SK-N-SH treated with all-trans-retinoic acid at 6 μM for 48 hours (cell line): Measurements from ENCODE around the gene OR1L6.

ENCODE experiments used
- CREB5 ChIP-seq: fragments of 250-450 bp; sonication (Bioruptor Pico); IDR thresholded peaks from 2 replicates; pipeline ENCODE4 v1.5.1; 2020; ENCODE audit warnings: low read depth, mild to moderate bottlenecking, moderate library complexity
- CSRNP3 ChIP-seq: fragments of 250-450 bp; sonication (Bioruptor Pico); IDR thresholded peaks from 2 replicates; pipeline ENCODE4 v1.5.1; 2021; ENCODE audit warnings: mild to moderate bottlenecking, moderate library complexity
- GLIS3 ChIP-seq: fragments of 250-450 bp; sonication (Bioruptor Pico); IDR thresholded peaks from 2 replicates; pipeline ENCODE4 v1.5.0; 2020; ENCODE audit warnings: mild to moderate bottlenecking, moderate library complexity
- ISL1 ChIP-seq: fragments of 250-450 bp; sonication (Bioruptor Pico); IDR thresholded peaks from 2 replicates; pipeline ENCODE4 v2.1.2; 2022; ENCODE audit warnings: mild to moderate bottlenecking, moderate library complexity
- PATZ1 ChIP-seq: fragments of 250-450 bp; sonication (Bioruptor Pico); IDR thresholded peaks from 2 replicates; pipeline ENCODE4 v1.8.0; 2020; ENCODE audit warnings: mild to moderate bottlenecking, moderate library complexity, borderline replicate concordance
- POU6F1 ChIP-seq: fragments of 250-450 bp; sonication (Bioruptor Pico); IDR thresholded peaks from 2 replicates; pipeline ENCODE4 v1.8.0; 2021; ENCODE audit warnings: low read depth, mild to moderate bottlenecking, moderate library complexity, borderline replicate concordance
- PPARA ChIP-seq: fragments of 250-450 bp; sonication (Bioruptor Pico); IDR thresholded peaks from 2 replicates; pipeline ENCODE4 v1.5.0; 2020; ENCODE audit warnings: mild to moderate bottlenecking, borderline replicate concordance
- RARB ChIP-seq: fragments of 250-450 bp; sonication (Bioruptor Pico); IDR thresholded peaks from 2 replicates; pipeline ENCODE4 v1.8.0; 2021; ENCODE audit warnings: mild to moderate bottlenecking, moderate library complexity
- SNAI2 ChIP-seq: fragments of 250-450 bp; sonication (Bioruptor Pico); IDR thresholded peaks from 2 replicates; pipeline ENCODE4 v1.5.0; 2020; ENCODE audit warnings: mild to moderate bottlenecking, moderate library complexity
- TSHZ2 ChIP-seq: fragments of 250-450 bp; sonication (Bioruptor Pico); IDR thresholded peaks from 2 replicates; pipeline ENCODE4 v1.5.0; 2020; ENCODE audit warnings: mild to moderate bottlenecking, moderate library complexity
- ZFP30 ChIP-seq: fragments of 450-650 bp; formaldehyde crosslinking; IDR thresholded peaks from 2 replicates; pipeline ENCODE4 v1.5.0; 2022; ENCODE audit warnings: mild to moderate bottlenecking, moderate library complexity
- ZNF565 ChIP-seq: fragments of 450-650 bp; formaldehyde crosslinking; conservative IDR thresholded peaks from 2 replicates; pipeline ENCODE4 v1.5.0; 2020; ENCODE audit warnings: low read depth, mild to moderate bottlenecking, moderate library complexity
- ZNF70 ChIP-seq: fragments of 450-650 bp; formaldehyde crosslinking; IDR thresholded peaks from 2 replicates; pipeline ENCODE4 v1.5.0; 2020; ENCODE audit warnings: mild to moderate bottlenecking, moderate library complexity
- ZNF8 ChIP-seq: fragments of 450-650 bp; formaldehyde crosslinking; IDR thresholded peaks from 2 replicates; pipeline ENCODE4 v1.5.0; 2020; ENCODE audit warnings: mild to moderate bottlenecking, moderate library complexity

GRCh38 chr9:122718038-122718437, 24.1 kb upstream of the OR1L6 start:
- TF ChIP-seq PATZ1 (CRISPR knock-in tag), result no peak
- TF ChIP-seq ZNF8 (CRISPR knock-in tag), result no peak
- TF ChIP-seq CSRNP3 (CRISPR knock-in tag), result no peak
- TF ChIP-seq ZFP30 (CRISPR knock-in tag), result no peak
- TF ChIP-seq TSHZ2, result no peak
- TF ChIP-seq POU6F1, result no peak
- TF ChIP-seq ZNF565, result no peak
- no peak for TF ChIP-seq PPARA (CRISPR knock-in tag)
- no peak for TF ChIP-seq ZNF70 (CRISPR knock-in tag)
- no peak for TF ChIP-seq ISL1 (CRISPR knock-in tag)
- no peak for TF ChIP-seq RARB (CRISPR knock-in tag)
- no peak for TF ChIP-seq CREB5 (CRISPR knock-in tag)
- no peak for TF ChIP-seq SNAI2 (CRISPR knock-in tag)
- TF ChIP-seq GLIS3 (CRISPR knock-in tag), result no peak
